Measurements from ENCODE around the gene HNRNPA1. TPM values are rescaled to one million over a fixed set of nuclear protein-coding genes. Genes with fewer than 3 reads are reported as not detected.

Gene HNRNPA1
- total and polyA plus RNA-seq, 9 of the 15 experiments (the other 6 are each of a cell fraction or from before 2014, with no cell fraction given): 1,166 to 2,703 (median 1,815) TPM

DNA sequence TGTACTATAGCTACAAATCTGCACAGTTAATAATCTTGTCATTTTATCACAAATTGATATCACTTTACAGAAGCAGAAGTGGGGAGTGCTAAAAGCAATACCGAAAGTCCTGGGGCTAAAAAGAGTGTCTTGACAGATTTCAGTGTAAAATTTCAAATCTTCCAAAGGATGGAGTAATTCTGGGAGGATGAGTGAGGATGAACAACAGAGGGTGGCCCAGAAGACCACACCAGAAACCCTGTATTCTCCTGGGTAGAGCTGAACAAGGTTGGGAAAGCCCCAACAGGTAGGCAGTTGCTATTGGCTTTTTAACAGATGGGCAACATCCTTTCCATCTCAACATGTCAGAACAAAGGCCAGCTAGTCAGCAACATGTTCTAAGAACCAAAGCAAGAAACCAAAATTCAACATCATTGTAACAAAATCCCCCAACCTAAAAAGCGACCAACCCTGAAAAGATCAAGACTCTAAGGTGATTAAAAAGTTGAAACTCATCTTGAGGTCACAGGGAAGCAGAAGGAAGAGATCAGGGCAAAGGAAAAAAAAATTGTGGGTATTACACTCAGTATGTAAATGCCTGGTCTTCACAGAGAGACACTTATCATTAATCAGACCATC, 39.4 kb upstream of the HNRNPA1 start:
- WGBS (ENCODE audit: insufficient coverage, low coverage, missing lambda C conversion rate): 55% methylated on average over 2 of the region's 2 CpGs
- CTCF ChIA-PET (ENCODE audit: low intra/inter-chr PET ratio): no interaction called here
- Histone ChIP-seq H3K4me2 (ENCODE audit: insufficient read depth, low read length) (no peak overlapping the region), H2AFZ (ENCODE audit: low read depth, low read length) (no peak overlapping the region), H3K4me3 (no peak overlapping the region), H3K9ac (ENCODE audit: insufficient read depth in 1 of 2, low read depth in 2 of 2, low read length in 2 of 2) (no peak overlapping the region), H3K4me1 (replicated peaks in 1 of 2; ENCODE audit: control insufficient read depth in 2 of 2, insufficient read depth in 2 of 2, low read length in 2 of 2) (peaks cover 4 to 10% of the 10 kb centered on the region in 2 experiments; a peak in 3 of 5 replicates), H4K20me1 (replicated peaks; ENCODE audit: control insufficient read depth, insufficient read depth, low read length) (no peaks in the 10 kb centered on the region), H3K9me3 (replicated peaks; ENCODE audit: control insufficient read depth, insufficient read depth, low read depth, low read length) (no peaks in the 10 kb centered on the region), H3K9me1 (ENCODE audit: control insufficient read depth, insufficient read depth, low read length) (no peaks in the 10 kb centered on the region), H3K27ac (ENCODE audit: extremely low read depth, low read depth, low read length) (no peak overlapping the region), H3K79me2 (ENCODE audit: control insufficient read depth, insufficient read depth, low read length) (no peaks in the 10 kb centered on the region), H3K27me3 (ENCODE audit: control insufficient read depth in 2 of 2, insufficient read depth in 2 of 2, low read length in 2 of 2) (no peaks in the 10 kb centered on the region), H3K36me3 (ENCODE audit: control insufficient read depth, insufficient read depth, low read length) (peaks cover 68% of the 10 kb centered on the region)
- TSS peak; percentile 16 for BruUV-seq (replicated peaks)
- FAIRE-seq (peak; percentile 19), ATAC-seq (peak; percentile 34; the same call in 2 of the 3 replicates), DNase-seq (ENCODE audit: extremely low read depth in 1 of 4, low spot score in 3 of 4) (no peak)
- POLR2A ChIA-PET: interaction anchor here (0.7 to 6.4 kb wide), 4 partner anchors 10 to 18 kb away, joined by 3 to 31 read pairs (median 4); no protein-coding TSS in a partner anchor
- in situ Hi-C loops (cut with MboI): no loop called here
- TF ChIP-seq COPS2 (conservative IDR thresholded peaks at IDR 0.05): no peak
- intact Hi-C loops (cut with micrococcal nuclease): no loop called here

DNA sequence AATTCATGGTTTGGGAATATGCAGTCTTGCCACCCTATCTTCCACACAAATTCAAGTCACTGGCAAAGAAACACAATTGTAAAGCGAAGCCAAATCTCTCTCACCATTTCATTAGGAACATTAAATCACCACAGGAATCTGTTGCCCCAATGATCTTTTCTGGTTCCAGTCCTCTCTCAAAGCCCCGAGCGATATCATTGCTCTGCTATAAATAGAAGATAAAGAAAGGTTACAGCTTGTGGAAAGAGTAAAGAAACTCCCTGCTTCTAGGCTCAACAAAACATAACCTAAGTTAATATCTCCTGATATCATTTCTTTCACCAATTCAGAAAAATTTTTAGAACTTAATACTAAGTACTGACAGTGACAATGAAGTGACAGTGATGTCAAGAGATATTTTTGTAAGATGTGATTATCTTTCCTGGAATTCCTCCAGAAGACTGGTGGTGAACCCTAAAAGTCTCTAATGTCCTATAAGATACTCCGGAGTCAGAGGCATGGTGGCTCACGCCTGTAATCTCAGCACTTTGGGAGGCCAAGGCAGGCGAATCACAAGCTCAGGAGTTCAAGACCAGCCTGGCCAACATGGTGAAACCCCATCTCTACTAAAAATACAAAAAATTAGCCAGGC, 34.4 kb upstream of the HNRNPA1 start:
- 74% methylated on average over 6 of the region's 6 CpGs for WGBS (ENCODE audit: insufficient coverage, low coverage, missing lambda C conversion rate)
- Histone ChIP-seq H4K20me1 (replicated peaks; ENCODE audit: control insufficient read depth, insufficient read depth, low read length) (no peaks in the 10 kb centered on the region), H3K9me1 (ENCODE audit: control insufficient read depth, insufficient read depth, low read length) (no peaks in the 10 kb centered on the region), H3K4me1 (replicated peaks in 1 of 2; ENCODE audit: control insufficient read depth in 2 of 2, insufficient read depth in 2 of 2, low read length in 2 of 2) (peaks cover 3 to 4% of the 10 kb centered on the region in 2 experiments; a peak in 3 of 5 replicates), H3K4me3 (no peak overlapping the region), H3K79me2 (ENCODE audit: control insufficient read depth, insufficient read depth, low read length) (peaks cover 4% of the 10 kb centered on the region; the same call in 1 of the 3 replicates), H2AFZ (ENCODE audit: low read depth, low read length) (no peak overlapping the region), H3K36me3 (ENCODE audit: control insufficient read depth, insufficient read depth, low read length) (peaks cover 66% of the 10 kb centered on the region), H3K9me3 (replicated peaks; ENCODE audit: control insufficient read depth, insufficient read depth, low read depth, low read length) (no peaks in the 10 kb centered on the region), H3K27ac (ENCODE audit: extremely low read depth, low read depth, low read length) (no peak overlapping the region), H3K4me2 (ENCODE audit: insufficient read depth, low read length) (no peak overlapping the region), H3K27me3 (ENCODE audit: control insufficient read depth in 2 of 2, insufficient read depth in 2 of 2, low read length in 2 of 2) (no peaks in the 10 kb centered on the region), H3K9ac (ENCODE audit: insufficient read depth in 1 of 2, low read depth in 2 of 2, low read length in 2 of 2) (no peak overlapping the region)
- intact Hi-C loops (cut with micrococcal nuclease): no loop called here
- ChIA-PET CTCF (ENCODE audit: low intra/inter-chr PET ratio) (no interaction called here), POLR2A (interaction anchor here (0.7 kb wide), 2 partner anchors 8 to 46 kb away, joined by 3 read pairs; no protein-coding TSS in a partner anchor)
- no peak for ATAC-seq
- in situ Hi-C loops (cut with MboI): no loop called here
- no peak for FAIRE-seq
- no TSS peak for BruUV-seq (replicated peaks)
- no peak for DNase-seq (ENCODE audit: extremely low read depth in 1 of 4, low spot score in 3 of 4)
- TF ChIP-seq E2F3 (CRISPR knock-in tag; IDR thresholded peaks at IDR 0.05) (no peak), CTCF (IDR thresholded peaks at IDR 0.05 in 2 of 3, conservative IDR thresholded peaks at IDR 0.05 in 1 of 3; ENCODE audit: insufficient read depth in 2 of 3, low read depth in 1 of 3, low read length in 3 of 3) (no peak), ZNF239 (CRISPR knock-in tag; IDR thresholded peaks at IDR 0.05) (no peak), ZBTB43 (CRISPR knock-in tag; IDR thresholded peaks at IDR 0.05) (no peak), NFRKB (IDR thresholded peaks at IDR 0.05; ENCODE audit: low read depth) (no peak)

Data from K562 (cell line).